IMR-90 (cell line): ENCODE data around the gene CEBPB. TPM values are rescaled to one million over a fixed set of nuclear protein-coding genes. Genes with fewer than 3 reads are reported as not detected.

Source experiments
- BHLHE40 ChIP-seq: fragments of 150-350 bp; IDR thresholded peaks from 2 replicates; pipeline ENCODE4 v1.6.1; 2016; ENCODE audit warnings: mild to moderate bottlenecking, low read depth, low read length
- CEBPB ChIP-seq: IDR thresholded peaks from 2 replicates; pipeline ENCODE4 v1.6.1; 2012; ENCODE audit warnings: low read depth, low read length, improper control_type of control experiment
- CHD1 ChIP-seq: IDR thresholded peaks from 2 replicates; pipeline ENCODE4 v1.6.1; 2012; ENCODE audit warnings: low read depth, low read length, improper control_type of control experiment
- FOS ChIP-seq: fragments of 150-350 bp; IDR thresholded peaks from 2 replicates; pipeline ENCODE4 v1.6.1; 2016; ENCODE audit warnings: low read depth, low read length
- MAZ ChIP-seq: IDR thresholded peaks from 2 replicates; pipeline ENCODE4 v1.6.1; 2012; ENCODE audit warnings: low read depth, mild to moderate bottlenecking, low read length, improper control_type of control experiment, moderate library complexity, borderline replicate concordance
- RAD21 ChIP-seq: IDR thresholded peaks from 2 replicates; pipeline ENCODE4 v1.6.1; 2012; ENCODE audit warnings: low read length, improper control_type of control experiment
- RCOR1 ChIP-seq: IDR thresholded peaks from 2 replicates; pipeline ENCODE4 v1.6.1; 2012; ENCODE audit warnings: mild to moderate bottlenecking, low read length, improper control_type of control experiment; ENCODE audit not compliant: insufficient replicate concordance
- RFX5 ChIP-seq: IDR thresholded peaks from 2 replicates; pipeline ENCODE4 v1.8.0; 2012; ENCODE audit warnings: low read depth, mild to moderate bottlenecking, low read length, moderate library complexity
- SMC3 ChIP-seq: fragments of 150-350 bp; IDR thresholded peaks from 2 replicates; pipeline ENCODE4 v1.6.1; 2016; ENCODE audit warnings: low read depth, mild to moderate bottlenecking, antibody characterized with exemption, low read length, moderate library complexity
- polyA plus RNA-seq, 3 experiments: library from polyadenylated mRNA; depleted of rRNA; stranded (reverse); fragments of >200 nt; gene quantifications; 2 replicates each; pipeline ENCODE4 v1.2.3, GENCODE V29; 2012; ENCODE audit warnings: low replicate concordance in 1 of 3
- total RNA-seq: library from RNA; depleted of rRNA; stranded (reverse); fragments of >200 nt; gene quantifications from 2 replicates; pipeline ENCODE4 v1.2.3, GENCODE V29; 2012

Gene CEBPB
- total and polyA plus RNA-seq, 2 of the 4 experiments (the other 2 are of a cell fraction), result 3.4 to 17.4 TPM

DNA sequence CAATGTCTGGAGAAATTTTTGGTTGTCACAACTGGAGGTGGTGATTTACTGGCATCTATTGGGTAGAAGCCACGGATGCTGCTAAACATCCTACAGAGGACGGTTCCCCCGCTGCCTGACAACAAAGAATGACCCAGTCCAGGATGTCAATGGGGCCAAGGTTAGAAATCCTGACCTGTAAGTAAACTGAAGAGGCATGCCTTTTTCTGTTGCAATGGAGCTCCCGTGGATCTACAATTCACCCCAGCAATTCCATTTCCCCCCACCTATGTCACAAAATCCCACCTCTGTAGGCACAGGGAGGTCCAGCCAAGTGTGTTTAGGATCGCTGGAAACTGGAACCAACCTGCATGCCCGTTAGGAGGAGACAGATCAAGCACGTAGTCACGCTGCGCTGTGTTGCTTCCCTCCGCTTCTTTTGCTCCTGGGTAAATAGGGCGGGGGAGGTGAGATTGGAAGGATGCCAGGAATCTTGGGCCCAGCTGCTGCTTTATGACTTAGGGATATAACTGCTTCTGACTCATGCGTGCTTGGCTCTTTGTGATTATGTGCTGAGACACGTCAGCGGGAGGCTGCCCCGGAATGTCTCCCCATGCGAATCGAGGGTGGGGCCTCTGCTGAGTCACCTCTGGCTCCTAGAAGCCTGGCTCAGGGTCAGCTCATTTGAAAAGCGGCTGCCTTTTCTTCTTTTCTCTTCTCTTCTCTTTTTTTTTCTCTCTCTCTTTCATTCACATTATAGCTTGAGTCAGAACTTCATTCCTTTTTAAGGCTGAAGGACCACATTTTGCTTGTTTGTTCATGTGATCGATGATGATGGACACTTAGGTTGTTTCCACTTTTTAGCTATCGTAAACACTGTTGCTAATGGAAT, 24.7 kb upstream of the CEBPB start (continued):
- TF ChIP-seq SMC3 (no peak), RAD21 (peak; percentile 13; the same call in 1 of the 2 replicates), CHD1 (no peak), FOS (peak; percentile 99), RFX5 (no peak), MAZ (peak; percentile 94), RCOR1 (no peak), BHLHE40 (peak; percentile 74), CEBPB (no peak)
